ENCODE results near the gene KCNQ1. TPM values are rescaled to one million over a fixed set of nuclear protein-coding genes. Genes with fewer than 3 reads are reported as not detected.

KCNQ1 gene
- total RNA-seq, 1 experiment from 2014 or later: 0.71 TPM

DNA sequence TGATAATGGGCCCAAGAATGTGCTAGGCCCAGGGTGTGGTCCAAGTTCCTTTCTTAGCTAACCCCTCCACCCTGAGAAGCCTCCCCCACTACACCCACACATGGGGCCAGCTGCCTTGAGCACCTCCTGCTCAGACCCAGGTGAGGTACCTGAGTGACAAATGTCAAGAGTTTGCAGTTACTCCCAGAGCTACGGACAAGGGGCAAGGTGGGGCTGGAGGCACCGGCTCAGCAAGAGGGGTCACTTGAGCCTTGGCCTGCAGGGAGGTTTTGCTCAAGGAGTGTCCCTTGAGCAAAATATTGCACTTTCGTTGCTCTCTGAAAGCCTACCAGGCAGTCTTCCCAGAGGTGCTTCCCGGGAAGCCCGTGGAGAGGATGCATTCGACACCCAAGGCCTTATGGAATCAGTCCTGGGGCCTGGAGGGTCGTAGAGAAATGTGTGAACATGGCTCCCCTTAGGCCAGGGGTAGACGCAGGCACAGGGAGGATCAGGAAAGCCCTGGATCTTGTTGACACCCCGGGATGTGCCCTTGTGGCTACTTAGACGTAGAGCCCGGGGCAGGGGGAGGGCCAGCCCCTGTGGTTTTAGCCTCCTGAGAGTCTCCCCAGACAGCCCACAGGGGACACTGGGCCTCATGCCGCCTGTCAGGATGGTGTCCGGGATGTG lies 114.2 kb downstream of the KCNQ1 start:
- no peak for DNase-seq (ENCODE audit: low read depth, low spot score)
- in situ Hi-C loops (cut with HindIII; ENCODE audit: low pct_unique_long_range_greater_than_20kb, low sequenced_read_pairs): no loop called here

DNA sequence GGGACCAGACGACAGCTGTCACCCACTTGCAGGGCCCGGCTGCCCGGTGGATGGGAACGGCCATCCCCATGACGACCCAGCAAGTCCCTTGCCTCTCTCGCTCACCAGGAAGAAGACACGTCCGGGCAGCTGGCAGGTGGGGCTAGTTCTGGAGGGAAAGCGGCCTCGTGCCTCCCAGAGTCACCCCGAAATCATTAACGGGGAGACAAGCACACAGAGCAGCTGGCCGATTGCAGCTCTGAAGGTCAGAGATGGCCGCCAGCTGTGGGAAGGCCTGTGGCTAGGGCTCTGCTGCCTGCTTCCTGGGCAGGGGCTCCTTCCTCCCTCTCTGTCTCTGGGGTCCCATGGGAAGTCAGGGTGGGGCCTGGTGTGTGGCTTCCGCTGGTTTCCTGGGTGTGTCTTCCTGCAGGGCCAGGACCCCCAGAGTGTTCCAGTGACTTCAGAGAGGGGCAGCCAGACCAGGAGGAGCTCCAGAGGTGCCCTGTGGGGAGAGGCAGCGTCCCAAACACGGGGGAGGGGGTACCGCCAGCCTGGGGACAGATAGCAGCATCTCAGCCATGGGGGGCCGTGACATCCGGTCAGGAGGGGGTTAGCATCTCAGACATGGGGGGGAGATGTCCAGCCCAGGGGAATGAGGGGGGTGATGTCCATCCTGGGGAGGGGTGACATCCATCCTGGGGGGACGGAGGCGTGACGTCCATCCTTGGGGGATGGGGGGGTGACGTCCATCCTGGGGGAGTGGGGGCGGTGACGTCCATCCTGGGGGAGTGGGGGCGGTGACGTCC lies 114.9 kb downstream of the KCNQ1 start:
- no peak for DNase-seq (ENCODE audit: low read depth, low spot score)
- in situ Hi-C loops (cut with HindIII; ENCODE audit: low pct_unique_long_range_greater_than_20kb, low sequenced_read_pairs): no loop called here

DNA sequence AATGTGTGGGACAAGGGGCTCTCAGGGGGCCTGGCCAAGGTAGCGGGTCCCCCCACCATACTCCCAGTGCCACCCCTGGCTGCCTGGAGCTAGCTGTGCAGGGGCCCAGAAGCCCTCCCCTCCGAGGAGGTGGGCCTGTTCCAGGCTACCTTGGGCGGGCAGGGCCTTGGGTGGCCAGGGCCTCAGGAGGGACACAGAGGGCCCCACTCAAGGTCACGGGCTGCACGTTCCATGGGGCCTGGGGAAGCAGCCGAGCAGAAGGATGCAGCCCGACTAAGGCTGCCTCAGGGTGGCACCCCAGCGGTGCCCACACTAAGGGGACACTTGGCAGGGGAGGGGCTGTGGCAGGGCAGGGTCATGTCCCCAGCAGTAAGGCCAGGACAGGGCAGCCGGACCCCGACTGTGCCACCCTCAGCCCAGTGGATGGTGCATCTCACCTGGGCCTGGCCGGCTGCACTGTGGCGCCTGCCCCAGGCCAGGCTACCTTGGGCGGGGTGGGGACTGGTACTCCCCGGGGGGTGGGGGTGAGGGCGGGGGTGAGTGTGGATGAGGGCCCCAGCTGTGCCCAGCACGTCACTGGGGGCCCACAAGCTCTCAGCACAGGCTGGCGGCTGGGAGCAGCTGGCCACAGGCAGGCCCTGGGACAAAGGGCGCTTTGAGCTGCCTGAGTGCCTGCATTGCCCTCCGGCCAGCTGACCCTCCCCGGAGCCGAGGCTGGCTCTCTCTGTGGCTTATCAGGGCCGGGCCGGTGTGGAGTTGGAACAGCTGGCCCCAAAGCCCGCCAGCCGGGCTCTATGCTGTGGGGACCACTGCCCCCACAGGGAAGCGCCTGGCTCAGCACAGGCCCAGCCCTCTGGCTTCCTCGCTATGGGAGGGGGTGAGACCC lies 117.1 kb downstream of the KCNQ1 start:
- in situ Hi-C loops (cut with HindIII; ENCODE audit: low pct_unique_long_range_greater_than_20kb, low sequenced_read_pairs): no loop called here
- DNase-seq (ENCODE audit: low read depth, low spot score): peak; percentile 51

DNA sequence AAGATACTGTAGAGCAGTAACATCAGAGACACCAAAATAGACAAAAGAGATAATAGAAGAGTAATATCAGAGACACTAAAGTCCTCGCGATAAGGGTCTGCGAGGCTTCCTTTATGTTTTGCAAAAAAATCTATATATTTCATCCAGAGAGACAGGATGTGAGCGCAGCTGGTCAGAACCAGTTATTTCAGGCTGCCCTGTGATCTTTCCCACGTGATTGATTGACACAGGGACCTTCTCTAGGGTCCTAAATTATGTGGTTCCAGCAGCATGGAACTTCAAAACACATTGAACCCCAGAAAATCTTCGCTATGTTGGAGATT lies 118.0 kb downstream of the KCNQ1 start:
- DNase-seq (ENCODE audit: low read depth, low spot score): no peak
- in situ Hi-C loops (cut with HindIII; ENCODE audit: low pct_unique_long_range_greater_than_20kb, low sequenced_read_pairs): no loop called here

DNA sequence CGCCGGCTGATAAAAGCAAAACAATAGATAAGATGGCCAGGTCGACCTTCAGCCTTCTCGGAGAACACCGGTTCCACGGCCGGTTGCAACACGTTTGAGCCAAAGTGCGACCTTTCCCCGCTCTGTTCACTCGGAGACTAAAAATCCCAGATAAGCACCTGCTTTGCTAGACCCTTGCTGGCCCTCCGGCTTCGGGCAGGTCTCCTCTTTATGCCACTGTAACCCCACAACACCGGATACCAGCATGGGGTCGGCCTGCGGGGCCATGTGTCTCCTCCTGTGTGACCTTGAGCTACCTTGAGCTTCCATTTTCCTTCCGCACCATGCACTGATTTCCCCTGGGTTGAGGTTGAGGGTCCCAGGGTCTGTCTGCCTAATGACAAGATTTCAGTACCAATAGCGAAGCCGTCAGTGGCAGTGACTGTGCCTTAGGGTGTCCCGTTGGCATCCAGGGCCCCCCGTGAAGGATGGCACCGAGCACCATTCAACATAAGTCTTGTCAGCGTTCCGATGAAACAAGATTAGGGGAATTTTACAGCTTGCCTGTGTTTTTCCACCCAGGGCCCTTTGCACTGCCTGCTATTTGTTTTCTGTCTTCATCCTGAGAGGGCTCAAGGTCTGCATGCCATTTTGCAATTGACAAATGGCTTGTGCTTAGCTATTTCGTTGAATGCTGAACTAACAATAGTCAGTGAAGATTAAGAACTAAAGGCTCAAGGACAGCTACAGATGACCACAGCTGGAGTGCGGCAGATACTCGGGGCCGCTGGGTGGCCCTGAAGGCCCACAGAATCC lies 118.6 kb downstream of the KCNQ1 start:
- in situ Hi-C loops (cut with HindIII; ENCODE audit: low pct_unique_long_range_greater_than_20kb, low sequenced_read_pairs): no loop called here
- DNase-seq (ENCODE audit: low read depth, low spot score): no peak

DNA sequence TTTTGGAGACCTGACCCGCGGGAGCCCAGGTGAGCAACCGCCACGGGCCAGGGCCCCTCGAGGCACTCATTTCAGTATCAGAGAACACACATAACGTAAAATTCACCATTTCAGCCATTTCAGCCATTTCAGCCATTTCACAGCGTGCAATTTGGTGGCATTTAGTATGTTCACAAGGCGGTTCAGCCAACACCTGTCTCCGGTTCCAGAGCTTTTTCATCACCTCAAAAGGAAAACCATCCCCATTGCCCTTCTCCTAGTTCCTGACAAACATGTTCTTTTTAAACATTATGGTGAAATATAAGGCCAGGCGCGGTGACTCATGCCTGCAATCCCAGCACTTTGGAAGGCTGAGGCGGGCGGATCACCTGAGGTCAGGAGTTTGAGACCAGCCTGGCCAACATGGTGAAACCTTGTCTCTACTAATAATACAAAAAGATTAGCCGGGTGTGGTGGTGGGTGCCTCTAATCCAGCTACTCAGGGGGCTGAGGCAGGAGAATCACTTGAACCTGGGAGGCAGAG lies 119.3 kb downstream of the KCNQ1 start:
- DNase-seq (ENCODE audit: low read depth, low spot score): no peak
- in situ Hi-C loops (cut with HindIII; ENCODE audit: low pct_unique_long_range_greater_than_20kb, low sequenced_read_pairs): no loop called here

DNA sequence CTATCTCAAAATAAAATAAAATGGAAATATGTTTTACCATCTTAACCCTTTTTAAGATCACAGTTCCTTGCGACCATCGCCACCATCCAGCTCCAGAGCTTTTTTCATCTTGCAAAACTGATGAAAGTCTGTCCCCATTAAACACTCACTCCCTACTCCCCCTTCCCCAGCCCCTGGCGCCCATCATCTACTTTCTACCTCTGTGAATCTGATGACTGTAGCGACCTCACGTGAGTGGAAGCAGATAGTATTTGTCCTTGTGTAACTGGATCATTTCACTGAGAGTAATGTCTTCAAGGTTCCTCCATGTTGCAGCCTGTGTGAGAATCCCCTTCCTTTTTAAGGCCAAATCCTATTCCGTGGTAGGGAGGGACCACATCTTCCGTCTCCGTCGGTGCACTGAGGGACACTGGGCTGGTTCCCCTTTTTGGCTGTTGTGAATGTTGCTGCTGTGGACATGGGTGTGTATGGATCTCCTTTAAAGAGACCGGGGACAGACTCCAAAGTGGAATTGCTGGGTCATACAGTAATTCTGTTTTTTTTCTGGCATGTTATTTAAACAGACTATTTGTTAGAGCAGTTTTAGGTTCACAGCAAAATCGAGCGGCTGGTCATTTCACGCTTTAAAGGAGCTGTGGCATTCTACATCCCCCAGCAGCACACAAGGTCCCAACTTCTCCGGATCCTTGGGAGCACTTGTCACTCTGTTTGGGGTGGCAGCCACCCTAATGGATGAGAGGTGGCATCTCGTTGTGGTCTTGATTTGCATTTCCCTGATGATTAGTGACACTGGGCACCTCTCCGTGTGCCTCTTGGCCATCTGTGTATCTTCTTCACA lies 120.0 kb downstream of the KCNQ1 start:
- in situ Hi-C loops (cut with HindIII; ENCODE audit: low pct_unique_long_range_greater_than_20kb, low sequenced_read_pairs): no loop called here
- DNase-seq (ENCODE audit: low read depth, low spot score): no peak

DNA sequence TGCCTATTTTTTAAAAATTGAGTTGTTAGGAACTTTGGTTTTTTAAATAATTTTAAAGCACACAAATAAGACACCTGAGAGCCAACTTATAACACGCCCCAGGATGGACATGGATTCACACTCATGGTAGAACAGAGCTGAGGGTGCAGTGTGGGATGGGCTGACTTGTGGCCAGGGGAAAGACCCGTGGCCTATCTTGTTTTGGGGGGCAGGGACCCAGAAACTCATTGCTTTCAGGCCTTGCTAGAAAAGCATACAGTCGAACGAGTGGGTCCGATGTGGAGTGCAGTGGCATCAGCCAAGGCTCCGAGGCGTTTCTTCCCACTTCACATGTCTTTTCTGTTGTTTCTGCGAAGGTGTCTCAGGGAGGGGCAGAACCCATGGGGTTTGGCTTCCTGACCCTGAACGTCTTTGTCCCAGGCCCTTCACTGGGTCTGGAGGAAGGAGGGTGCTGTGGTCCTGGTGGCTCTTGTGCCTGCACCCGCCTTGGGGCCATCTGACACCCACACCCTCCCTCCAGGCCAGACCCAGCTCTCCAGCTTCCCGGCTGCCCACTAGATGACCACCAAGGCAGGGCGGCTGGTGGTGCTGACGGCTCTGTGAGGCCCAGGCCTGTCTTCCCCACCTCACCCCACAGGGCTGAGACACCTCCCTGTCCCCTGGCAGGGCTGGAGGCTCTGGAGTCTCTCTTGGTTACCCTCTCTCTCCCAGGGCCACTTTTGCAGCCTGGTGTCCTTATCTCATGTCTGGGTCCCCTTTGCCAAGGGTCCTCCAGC lies 120.8 kb downstream of the KCNQ1 start:
- in situ Hi-C loops (cut with HindIII; ENCODE audit: low pct_unique_long_range_greater_than_20kb, low sequenced_read_pairs): no loop called here
- DNase-seq (ENCODE audit: low read depth, low spot score): no peak

DNA sequence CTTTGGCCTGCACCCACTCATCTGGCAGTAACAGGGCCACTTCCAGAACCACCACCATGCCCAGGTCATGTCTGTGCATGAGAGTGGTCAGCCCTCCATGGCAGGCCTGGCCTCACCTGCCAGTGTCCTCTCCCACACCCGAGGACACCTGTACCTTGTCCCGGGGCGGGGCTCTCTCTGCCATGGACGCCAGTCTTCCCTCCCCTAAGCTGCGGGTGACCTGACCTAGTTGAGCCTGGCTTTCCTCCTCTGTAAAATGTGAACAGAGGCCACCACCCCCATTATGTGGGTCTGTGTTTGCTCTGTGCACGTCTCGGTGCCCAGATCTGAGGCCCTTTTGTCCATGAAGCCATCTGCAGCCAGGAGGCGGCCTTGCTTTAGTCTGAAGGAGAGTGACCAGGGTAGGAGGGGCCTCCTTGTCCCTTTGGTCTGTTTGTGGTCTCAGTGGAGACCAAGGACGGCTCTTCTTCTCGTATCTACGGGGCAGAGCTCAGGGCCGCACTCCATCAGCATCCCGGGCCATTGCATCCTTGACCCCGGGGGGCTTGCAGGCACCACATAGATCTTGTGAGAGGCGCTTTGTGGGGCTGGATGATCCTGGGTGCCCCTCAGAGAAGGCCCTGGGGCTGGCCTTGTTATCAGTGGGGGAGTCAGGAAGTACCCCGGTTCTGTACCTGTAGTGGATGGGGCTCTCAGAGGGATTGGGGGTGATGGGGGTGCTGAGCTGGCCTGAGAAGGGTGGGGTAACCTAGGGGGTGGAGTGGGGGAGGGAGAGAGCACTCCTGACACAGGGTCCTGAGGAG lies 121.6 kb downstream of the KCNQ1 start:
- peak; percentile 3 for DNase-seq (ENCODE audit: low read depth, low spot score)
- in situ Hi-C loops (cut with HindIII; ENCODE audit: low pct_unique_long_range_greater_than_20kb, low sequenced_read_pairs): no loop called here

DNA sequence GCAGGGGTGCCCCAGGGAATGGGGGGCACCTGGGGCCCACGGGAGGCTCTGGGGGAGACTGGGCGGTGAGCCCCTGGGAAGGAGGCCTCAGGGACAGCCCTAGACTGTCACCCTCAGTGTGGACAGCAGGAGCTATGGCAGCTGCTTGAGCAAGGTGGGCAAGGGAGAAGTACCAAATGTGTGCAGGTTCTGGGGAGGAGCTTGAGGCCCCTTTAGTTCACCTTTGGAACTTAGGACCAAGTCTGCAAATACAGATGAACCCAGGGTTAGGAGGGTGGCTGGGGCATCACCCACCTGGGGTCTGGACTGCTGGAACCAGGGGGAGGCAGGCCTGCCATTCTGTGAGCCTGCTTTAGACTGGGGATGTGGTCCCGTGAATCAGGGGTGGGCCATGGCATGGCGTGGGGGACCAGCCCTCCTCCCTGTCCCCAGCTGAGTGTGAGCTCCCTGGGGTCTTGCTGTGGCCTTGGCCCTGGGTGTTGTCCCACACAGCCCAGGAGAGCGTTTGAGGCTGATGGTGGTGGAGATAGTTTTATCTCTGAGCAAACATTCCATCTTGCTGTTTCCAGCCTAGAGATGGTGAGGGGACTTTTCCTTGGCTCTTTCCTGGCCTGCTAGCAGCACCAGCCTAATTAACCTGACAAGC lies 122.3 kb downstream of the KCNQ1 start:
- in situ Hi-C loops (cut with HindIII; ENCODE audit: low pct_unique_long_range_greater_than_20kb, low sequenced_read_pairs): no loop called here
- DNase-seq (ENCODE audit: low read depth, low spot score): no peak

DNA sequence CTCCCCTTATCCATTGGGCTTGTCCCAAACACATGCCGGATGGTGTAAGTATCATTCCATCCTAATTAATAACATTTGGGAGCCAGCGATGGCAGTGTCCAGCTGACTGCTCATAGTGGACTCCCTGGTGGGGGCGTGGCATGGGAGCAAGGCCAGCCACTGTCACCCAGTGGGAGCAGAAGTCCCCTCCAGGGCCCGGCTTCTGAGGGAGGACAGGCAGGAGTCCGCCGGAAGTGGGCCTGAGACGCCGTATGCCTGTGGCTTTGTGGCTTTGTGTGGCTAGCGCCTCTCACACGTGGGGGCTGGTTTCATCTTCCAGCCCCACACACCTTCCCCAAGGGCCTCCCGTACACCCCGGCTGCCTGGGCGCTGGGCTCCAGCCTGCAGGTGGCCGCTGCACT lies 124.5 kb downstream of the KCNQ1 start:
- in situ Hi-C loops (cut with HindIII; ENCODE audit: low pct_unique_long_range_greater_than_20kb, low sequenced_read_pairs): no loop called here
- DNase-seq (ENCODE audit: low read depth, low spot score): no peak

DNA sequence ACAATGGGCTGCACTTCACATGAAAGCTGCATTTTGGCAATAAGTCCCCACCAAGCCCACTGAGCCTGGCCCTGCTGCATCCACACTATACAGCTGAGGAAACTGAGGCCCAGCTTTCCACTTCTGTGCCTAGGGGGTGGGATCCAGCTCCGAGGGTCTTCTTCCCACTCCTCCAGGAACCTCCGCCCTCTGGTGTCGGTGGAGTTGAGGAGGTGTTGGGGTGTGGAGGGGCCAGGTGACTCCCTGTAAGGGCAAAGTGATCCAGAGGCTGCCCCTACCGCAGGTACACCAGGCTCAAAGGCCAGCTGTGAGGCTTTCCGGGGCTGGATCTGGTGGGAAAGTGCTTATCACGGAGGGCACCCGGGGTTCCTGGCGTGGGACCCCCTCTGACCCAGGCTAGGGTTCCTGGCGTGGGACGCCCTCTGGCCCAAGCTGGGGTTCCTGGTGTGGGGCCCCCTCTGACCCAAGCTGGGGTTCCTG lies 125.0 kb downstream of the KCNQ1 start:
- in situ Hi-C loops (cut with HindIII; ENCODE audit: low pct_unique_long_range_greater_than_20kb, low sequenced_read_pairs): no loop called here
- DNase-seq (ENCODE audit: low read depth, low spot score): no peak

DNA sequence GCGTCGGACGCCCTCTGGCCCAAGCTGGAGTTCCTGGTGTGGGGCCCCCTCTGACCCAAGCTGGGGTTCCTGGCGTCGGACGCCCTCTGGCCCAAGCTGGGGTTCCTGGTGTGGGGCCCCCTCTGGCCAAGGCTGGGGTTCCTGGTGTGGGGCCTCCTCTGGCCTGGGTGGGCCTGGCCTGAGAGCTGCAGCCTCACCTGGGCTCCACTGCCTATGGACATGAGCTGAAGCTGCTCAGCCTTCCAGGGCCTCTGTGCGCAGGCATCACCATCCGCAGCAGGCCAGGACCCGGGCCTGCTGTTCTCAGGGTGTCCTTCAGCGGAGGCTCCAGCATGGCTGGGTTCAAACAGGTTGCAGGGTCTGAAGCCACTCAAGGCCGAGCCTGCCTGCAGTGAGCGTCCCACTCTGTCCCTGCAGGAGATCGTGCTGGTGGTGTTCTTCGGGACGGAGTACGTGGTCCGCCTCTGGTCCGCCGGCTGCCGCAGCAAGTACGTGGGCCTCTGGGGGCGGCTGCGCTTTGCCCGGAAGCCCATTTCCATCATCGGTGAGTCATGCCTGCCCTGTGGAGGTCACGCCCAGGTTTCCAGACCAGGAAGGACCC lies 125.5 kb downstream of the KCNQ1 start:
- in situ Hi-C loops (cut with HindIII; ENCODE audit: low pct_unique_long_range_greater_than_20kb, low sequenced_read_pairs): no loop called here
- DNase-seq (ENCODE audit: low read depth, low spot score): no peak

DNA sequence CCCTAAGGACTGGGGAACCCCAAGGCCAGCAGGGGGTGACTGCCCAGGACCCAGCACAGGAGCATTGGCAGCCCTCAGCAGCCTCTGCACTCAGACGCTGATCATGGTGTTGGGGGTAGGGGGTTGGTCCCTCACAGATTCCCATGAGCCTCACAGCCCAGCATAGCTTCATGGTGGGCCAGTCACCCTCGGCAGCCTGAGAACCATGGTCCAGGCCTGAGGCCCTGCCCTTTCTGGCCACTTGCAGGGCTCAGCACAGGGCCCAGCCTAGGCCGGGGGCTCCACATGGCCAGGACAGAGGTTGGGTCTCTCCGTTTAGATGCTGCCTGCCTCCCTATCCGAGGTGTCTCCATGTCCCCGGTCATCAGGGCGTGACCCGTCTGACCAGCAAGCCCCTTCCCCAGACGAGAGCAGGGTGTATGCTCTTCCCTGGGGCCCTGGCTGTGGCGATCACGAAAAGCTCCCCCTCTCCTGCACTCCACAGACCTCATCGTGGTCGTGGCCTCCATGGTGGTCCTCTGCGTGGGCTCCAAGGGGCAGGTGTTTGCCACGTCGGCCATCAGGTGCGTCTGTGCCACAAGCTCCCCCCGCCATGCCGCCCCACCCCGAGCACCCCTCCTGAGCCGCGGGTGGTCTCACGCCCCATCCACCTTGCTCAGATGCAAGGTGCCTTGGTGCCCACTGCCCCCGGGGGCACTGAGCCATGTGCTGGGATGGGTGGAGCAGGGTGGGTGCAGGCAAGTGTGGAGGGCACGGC lies 126.2 kb downstream of the KCNQ1 start:
- in situ Hi-C loops (cut with HindIII; ENCODE audit: low pct_unique_long_range_greater_than_20kb, low sequenced_read_pairs): no loop called here
- DNase-seq (ENCODE audit: low read depth, low spot score): no peak

Data from SK-MEL-5 (cell line).